Trophoblast cell (in vitro differentiated cells and primary cell): ENCODE results near the gene LYPD6B.

Source experiments
- DNase-seq, 2 donors: peaks; one replicate each; pipeline ENCODE4 v3.0.0-alpha.2; 2016
- H2AFZ ChIP-seq: 2 replicates; pipeline ENCODE4 v1.6.1; 2013; ENCODE audit warnings: low read length, moderate library complexity, mild to moderate bottlenecking; ENCODE audit not compliant: insufficient read depth, poor library complexity
- H2AK5ac ChIP-seq: 2 replicates; pipeline ENCODE4 v1.6.1; 2013; ENCODE audit warnings: mild to moderate bottlenecking, low read length
- H2BK120ac ChIP-seq: 2 replicates; pipeline ENCODE4 v1.6.1; 2013; ENCODE audit warnings: low read length, mild to moderate bottlenecking, moderate library complexity; ENCODE audit not compliant: insufficient read depth, poor library complexity
- H2BK12ac ChIP-seq: 2 replicates; pipeline ENCODE4 v1.6.1; 2013; ENCODE audit warnings: mild to moderate bottlenecking, low read length, moderate library complexity
- H2BK5ac ChIP-seq: 2 replicates; pipeline ENCODE4 v1.6.1; 2013; ENCODE audit warnings: low read length, low read depth, moderate library complexity, mild to moderate bottlenecking; ENCODE audit not compliant: poor library complexity
- H3K14ac ChIP-seq: 2 replicates; pipeline ENCODE4 v1.6.1; 2013; ENCODE audit warnings: mild to moderate bottlenecking, low read length
- H3K18ac ChIP-seq: 2 replicates; pipeline ENCODE4 v1.6.1; 2013; ENCODE audit warnings: mild to moderate bottlenecking, low read length
- H3K23ac ChIP-seq: 2 replicates; pipeline ENCODE4 v1.6.1; 2013; ENCODE audit warnings: low read length
- H3K27ac ChIP-seq: 2 replicates; pipeline ENCODE4 v1.5.1; 2013; ENCODE audit warnings: low read depth, mild to moderate bottlenecking, inconsistent platforms, low read length, moderate library complexity
- H3K27me3 ChIP-seq: 2 replicates; pipeline ENCODE4 v1.6.1; 2013; ENCODE audit warnings: inconsistent platforms, mild to moderate bottlenecking, low read length, moderate library complexity; ENCODE audit not compliant: insufficient read depth
- H3K36me3 ChIP-seq, 2 experiments: 1 replicate in 1 of 2; 2 replicates in 1 of 2; pipeline ENCODE4 v1.6.1; 2013; ENCODE audit warnings: low read length in 2 of 2, mild to moderate bottlenecking in 2 of 2, moderate library complexity in 1 of 2; ENCODE audit not compliant: insufficient read depth in 2 of 2, control insufficient read depth in 1 of 2
- H3K4ac ChIP-seq: 2 replicates; pipeline ENCODE4 v1.6.1; 2013; ENCODE audit warnings: low read depth, mild to moderate bottlenecking, low read length, moderate library complexity
- H3K4me1 ChIP-seq, 2 experiments: 1 replicate in 1 of 2; 2 replicates in 1 of 2; pipeline ENCODE4 v1.6.1; 2013; ENCODE audit warnings: low read length in 2 of 2, mild to moderate bottlenecking in 2 of 2, moderate library complexity in 1 of 2; ENCODE audit not compliant: insufficient read depth in 2 of 2, control insufficient read depth in 1 of 2
- H3K4me2 ChIP-seq: 2 replicates; pipeline ENCODE4 v1.6.1; 2013; ENCODE audit warnings: inconsistent platforms, mild to moderate bottlenecking, low read length, moderate library complexity
- H3K4me3 ChIP-seq: 2 replicates; pipeline ENCODE4 v1.5.1; 2013; ENCODE audit warnings: mild to moderate bottlenecking, low read depth, low read length, inconsistent platforms
- H3K79me1 ChIP-seq: one replicate; pipeline ENCODE4 v1.6.1; 2013; ENCODE audit warnings: low read length
- H3K79me2 ChIP-seq: 2 replicates; pipeline ENCODE4 v1.6.1; 2013; ENCODE audit warnings: low read length, mild to moderate bottlenecking; ENCODE audit not compliant: control insufficient read depth, insufficient read depth, poor library complexity
- H3K9ac ChIP-seq: 2 replicates; pipeline ENCODE4 v1.6.1; 2013; ENCODE audit warnings: mild to moderate bottlenecking, low read length
- H3K9me3 ChIP-seq: 2 replicates; pipeline ENCODE4 v1.6.1; 2013; ENCODE audit warnings: low read depth, mild to moderate bottlenecking, control low read depth, inconsistent platforms, low read length; ENCODE audit not compliant: insufficient read depth
- H4K12ac ChIP-seq: 2 replicates; pipeline ENCODE4 v1.6.1; 2013; ENCODE audit warnings: low read depth, mild to moderate bottlenecking, low read length, moderate library complexity
- H4K8ac ChIP-seq: 2 replicates; pipeline ENCODE4 v1.6.1; 2013; ENCODE audit warnings: low read depth, mild to moderate bottlenecking, low read length, moderate library complexity
- H4K91ac ChIP-seq: one replicate; pipeline ENCODE4 v1.6.1; 2013; ENCODE audit warnings: low read depth, mild to moderate bottlenecking, low read length, moderate library complexity
- WGBS: extraction: QIAGEN DNeasy Blood & Tissue Kit; methylation state at CpG from one replicate; pipeline ENCODE4 v1.1.7; 2013; ENCODE audit warnings: missing lambda C conversion rate; ENCODE audit not compliant: insufficient read length, insufficient coverage; ENCODE audit errors: extremely low coverage; 5-methylcytosine and 5-hydroxymethylcytosine counted together

Gene LYPD6B

DNA sequence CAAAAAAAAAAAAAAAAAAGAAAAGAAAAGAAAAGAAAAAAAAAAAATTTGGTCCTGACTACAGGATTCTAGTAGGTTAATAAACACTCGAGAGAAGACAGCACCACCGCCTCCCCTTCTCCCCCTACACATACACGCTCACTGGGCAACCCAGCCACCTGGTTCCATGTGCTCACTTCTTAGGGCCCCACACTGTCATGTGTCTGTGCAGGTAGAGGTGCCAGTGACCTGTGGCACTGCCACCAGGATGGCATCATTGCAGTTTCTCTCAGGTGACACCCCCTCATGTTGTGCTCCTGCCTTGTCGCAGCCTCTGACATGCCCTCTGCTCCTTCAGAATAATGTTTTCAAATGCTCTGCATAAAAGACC, 39.7 kb upstream of the LYPD6B start:
- no peak for DNase-seq
- Histone ChIP-seq H3K9me3 (peaks cover 15% of the 10 kb centered on the region), H3K23ac (no peak overlapping the region), H3K4me3 (no peak overlapping the region), H3K79me1 (no peaks in the 10 kb centered on the region), H4K91ac (no peak overlapping the region), H2BK120ac (no peak overlapping the region), H3K4me2 (no peak overlapping the region), H3K27me3 (no peaks in the 10 kb centered on the region), H3K79me2 (no peaks in the 10 kb centered on the region), H2AK5ac (no peak overlapping the region), H3K9ac (no peak overlapping the region), H3K4ac (no peak overlapping the region), H3K27ac (no peak overlapping the region), H3K18ac (no peak overlapping the region), H3K14ac (no peak overlapping the region), H2BK5ac (no peak overlapping the region), H3K4me1 (no peaks in the 10 kb centered on the region), H4K12ac (no peak overlapping the region), H4K8ac (no peak overlapping the region), H2AFZ (no peak overlapping the region), H3K36me3 (peaks cover 3 to 5% of the 10 kb centered on the region in 2 experiments), H2BK12ac (no peak overlapping the region)
- WGBS = no CpG with 5 or more reads among the region's 4 CpGs

DNA sequence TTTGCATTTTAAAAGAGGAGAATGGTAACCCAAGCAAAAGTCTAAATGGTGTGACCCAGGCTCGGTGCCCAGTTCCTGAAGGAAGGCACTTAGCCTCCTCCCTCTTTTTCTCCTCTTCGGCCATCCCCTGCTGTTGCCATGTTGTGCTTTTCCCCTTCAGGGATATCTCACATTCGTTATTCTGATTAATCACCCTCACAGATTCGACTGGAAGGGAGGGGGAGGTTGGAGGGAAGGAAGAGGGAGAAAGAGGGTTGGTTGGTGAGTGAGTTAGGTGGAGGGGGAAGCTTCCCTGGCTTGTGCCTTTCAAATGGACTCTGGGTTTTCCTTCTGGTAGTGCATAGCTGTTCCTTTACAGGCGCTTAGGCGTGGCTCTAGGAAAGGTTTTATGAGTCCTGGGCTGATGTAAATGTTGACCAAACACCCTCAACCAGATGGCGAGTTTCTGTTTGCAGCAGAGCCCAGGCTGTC, 39.0 kb upstream of the LYPD6B start:
- Histone ChIP-seq H3K36me3 (peaks cover 3 to 5% of the 10 kb centered on the region in 2 experiments), H3K4me2 (no peak overlapping the region), H3K4ac (no peak overlapping the region), H3K4me3 (no peak overlapping the region), H4K8ac (no peak overlapping the region), H2BK5ac (no peak overlapping the region), H3K18ac (no peak overlapping the region), H2AFZ (no peak overlapping the region), H3K27ac (no peak overlapping the region), H3K79me2 (no peaks in the 10 kb centered on the region), H4K12ac (no peak overlapping the region), H3K27me3 (no peaks in the 10 kb centered on the region), H2BK120ac (no peak overlapping the region), H3K23ac (no peak overlapping the region), H3K4me1 (no peaks in the 10 kb centered on the region), H3K9ac (no peak overlapping the region), H3K9me3 (peaks cover 15% of the 10 kb centered on the region), H2AK5ac (no peak overlapping the region), H2BK12ac (no peak overlapping the region), H3K79me1 (no peaks in the 10 kb centered on the region), H4K91ac (no peak overlapping the region), H3K14ac (no peak overlapping the region)
- no peak for DNase-seq
- WGBS = no CpG with 5 or more reads among the region's 7 CpGs

DNA sequence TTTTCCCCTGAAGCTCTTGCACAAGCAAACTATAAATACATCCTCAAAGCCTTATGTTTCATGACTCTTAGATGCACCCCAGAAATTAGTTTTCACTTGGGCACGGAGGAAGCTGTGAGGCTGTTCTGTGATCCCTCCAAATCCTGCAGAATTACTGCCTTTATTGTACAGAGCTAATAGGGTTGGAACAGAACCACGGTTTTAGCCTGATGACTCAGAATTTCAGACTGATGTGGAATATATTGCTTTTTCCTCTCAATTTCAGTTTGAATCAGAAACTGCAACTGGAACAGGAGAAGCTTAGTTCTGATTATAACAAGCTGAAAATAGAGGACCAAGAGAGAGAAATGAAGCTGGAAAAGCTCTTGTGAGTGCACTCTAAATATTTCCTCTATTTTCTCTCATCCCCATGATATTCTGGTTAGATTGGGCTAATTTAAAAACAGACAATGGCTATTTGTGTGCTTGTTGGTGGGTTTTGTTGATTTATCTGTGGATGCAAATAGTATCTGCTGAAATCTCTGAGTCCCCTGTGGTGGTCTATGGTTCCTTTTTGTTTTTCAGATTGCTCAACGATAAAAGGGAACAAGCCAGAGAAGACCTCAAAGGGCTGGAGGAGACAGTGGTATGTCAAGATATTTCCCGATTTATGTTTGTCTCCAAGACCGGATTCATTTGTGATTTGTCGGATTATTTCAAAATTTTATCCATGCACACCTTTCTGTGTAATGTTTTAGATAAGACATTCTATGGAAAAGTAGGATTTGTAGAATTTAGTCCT, 38.2 kb upstream of the LYPD6B start:
- no peak overlapping the region for H3K9ac ChIP-seq
- H3K36me3 ChIP-seq = peaks cover 3 to 5% of the 10 kb centered on the region in 2 experiments
- H3K79me1 ChIP-seq = no peaks in the 10 kb centered on the region
- H3K4me1 ChIP-seq = no peaks in the 10 kb centered on the region
- no peak overlapping the region for H4K8ac ChIP-seq
- no peaks in the 10 kb centered on the region for H3K79me2 ChIP-seq
- no peak overlapping the region for H2BK120ac ChIP-seq
- H3K4ac ChIP-seq = no peak overlapping the region
- H3K27me3 ChIP-seq = no peaks in the 10 kb centered on the region
- H2AFZ ChIP-seq = no peak overlapping the region
- no peak overlapping the region for H2BK5ac ChIP-seq
- no peak overlapping the region for H3K23ac ChIP-seq
- DNase-seq = no peak
- no peak overlapping the region for H4K12ac ChIP-seq
- H3K27ac ChIP-seq = no peak overlapping the region
- no peak overlapping the region for H4K91ac ChIP-seq
- no peak overlapping the region for H2AK5ac ChIP-seq
- H3K9me3 ChIP-seq = peaks cover 15% of the 10 kb centered on the region
- no peak overlapping the region for H2BK12ac ChIP-seq
- no peak overlapping the region for H3K4me3 ChIP-seq
- no CpG with 5 or more reads among the region's 6 CpGs for WGBS
- H3K18ac ChIP-seq = no peak overlapping the region
- H3K14ac ChIP-seq = no peak overlapping the region
- no peak overlapping the region for H3K4me2 ChIP-seq

DNA sequence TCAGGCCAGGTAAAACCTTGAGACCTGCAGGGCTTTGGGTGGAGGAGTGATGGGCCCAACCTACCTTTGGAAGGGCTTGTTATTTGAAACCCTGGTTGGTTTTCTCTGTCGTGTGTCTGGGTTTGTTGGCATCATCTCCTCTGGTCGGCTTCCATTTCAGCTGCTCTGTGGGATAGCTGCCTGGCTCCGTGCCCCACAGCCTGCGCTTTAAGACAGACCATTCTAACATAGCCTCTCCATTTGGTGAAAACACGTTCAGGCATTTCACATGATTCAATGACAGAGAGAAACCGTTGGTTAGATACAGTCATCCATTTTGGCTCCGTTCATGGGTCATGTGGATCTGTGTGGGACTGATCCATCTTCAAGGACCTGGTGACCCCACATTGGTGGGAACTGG, 37.0 kb upstream of the LYPD6B start:
- no peaks in the 10 kb centered on the region for H3K79me2 ChIP-seq
- no peak overlapping the region for H3K4me3 ChIP-seq
- no peak overlapping the region for H2BK5ac ChIP-seq
- peaks cover 3 to 5% of the 10 kb centered on the region in 2 experiments for H3K36me3 ChIP-seq
- H4K91ac ChIP-seq = no peak overlapping the region
- no peak overlapping the region for H2BK120ac ChIP-seq
- H2AFZ ChIP-seq = no peak overlapping the region
- no peak overlapping the region for H3K18ac ChIP-seq
- peaks cover 2% of the 10 kb centered on the region for H3K79me1 ChIP-seq
- no peak overlapping the region for H4K8ac ChIP-seq
- H3K23ac ChIP-seq = no peak overlapping the region
- H3K27ac ChIP-seq = no peak overlapping the region
- H3K4ac ChIP-seq = no peak overlapping the region
- no peak overlapping the region for H2BK12ac ChIP-seq
- no peak overlapping the region for H3K14ac ChIP-seq
- DNase-seq = no peak
- no peak overlapping the region for H4K12ac ChIP-seq
- no peak overlapping the region for H3K9ac ChIP-seq
- H3K9me3 ChIP-seq = peaks cover 15% of the 10 kb centered on the region
- WGBS = no CpG with 5 or more reads among the region's 7 CpGs
- H3K4me2 ChIP-seq = no peak overlapping the region
- peaks cover 5 to 7% of the 10 kb centered on the region in 2 experiments for H3K4me1 ChIP-seq
- no peaks in the 10 kb centered on the region for H3K27me3 ChIP-seq
- no peak overlapping the region for H2AK5ac ChIP-seq
